ENCODE results near the gene POLG. TPM values are rescaled to one million over a fixed set of nuclear protein-coding genes. Genes with fewer than 3 reads are reported as not detected.

POLG gene
- total RNA-seq, 1 experiment from 2014 or later = 63.1 TPM

DNA sequence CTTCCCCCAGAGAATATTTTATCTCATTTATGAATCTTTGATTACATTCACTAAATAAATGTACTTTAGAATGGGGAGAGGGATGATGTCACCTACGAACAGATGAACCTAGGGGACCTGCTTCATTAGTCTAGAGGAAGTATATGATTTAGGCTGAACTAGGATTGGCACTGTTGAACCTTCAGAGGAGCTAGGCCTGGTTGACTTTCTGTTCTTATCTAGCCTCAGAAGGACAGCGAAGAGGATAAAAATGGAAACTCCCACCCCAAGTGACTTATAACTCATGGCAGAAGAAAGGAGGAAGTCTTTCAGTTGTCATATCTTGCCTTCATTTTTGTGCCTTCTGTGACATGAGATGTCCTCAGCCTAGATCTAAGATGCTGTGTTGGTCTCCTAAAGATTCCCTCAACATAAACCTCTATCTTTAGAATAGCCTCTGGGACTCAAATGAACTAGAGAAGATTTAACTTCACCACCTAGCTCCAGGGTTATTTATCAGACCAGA, 42.6 kb downstream of the POLG start:
- no peak overlapping the region for H3K27ac Mint-ChIP-seq (ENCODE audit: unreplicated experiment)
- peaks cover 71% of the 10 kb centered on the region for H3K36me3 Mint-ChIP-seq (ENCODE audit: insufficient read depth, unreplicated experiment)
- no peaks in the 10 kb centered on the region for H3K4me1 ChIP-seq
- TF ChIP-seq, protein P1, sequence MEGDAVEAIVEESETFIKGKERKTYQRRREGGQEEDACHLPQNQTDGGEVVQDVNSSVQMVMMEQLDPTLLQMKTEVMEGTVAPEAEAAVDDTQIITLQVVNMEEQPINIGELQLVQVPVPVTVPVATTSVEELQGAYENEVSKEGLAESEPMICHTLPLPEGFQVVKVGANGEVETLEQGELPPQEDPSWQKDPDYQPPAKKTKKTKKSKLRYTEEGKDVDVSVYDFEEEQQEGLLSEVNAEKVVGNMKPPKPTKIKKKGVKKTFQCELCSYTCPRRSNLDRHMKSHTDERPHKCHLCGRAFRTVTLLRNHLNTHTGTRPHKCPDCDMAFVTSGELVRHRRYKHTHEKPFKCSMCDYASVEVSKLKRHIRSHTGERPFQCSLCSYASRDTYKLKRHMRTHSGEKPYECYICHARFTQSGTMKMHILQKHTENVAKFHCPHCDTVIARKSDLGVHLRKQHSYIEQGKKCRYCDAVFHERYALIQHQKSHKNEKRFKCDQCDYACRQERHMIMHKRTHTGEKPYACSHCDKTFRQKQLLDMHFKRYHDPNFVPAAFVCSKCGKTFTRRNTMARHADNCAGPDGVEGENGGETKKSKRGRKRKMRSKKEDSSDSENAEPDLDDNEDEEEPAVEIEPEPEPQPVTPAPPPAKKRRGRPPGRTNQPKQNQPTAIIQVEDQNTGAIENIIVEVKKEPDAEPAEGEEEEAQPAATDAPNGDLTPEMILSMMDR (IDR thresholded peaks at IDR 0.05; ENCODE audit: insufficient read depth in 1 of 2, low read depth in 1 of 2, low read length in 1 of 2, severe bottlenecking in 1 of 2, unreplicated experiment in 1 of 2) = no peak
- ChIA-PET CTCF (no interaction called here), POLR2A (no interaction called here)
- H3K9me3 Mint-ChIP-seq (ENCODE audit: unreplicated experiment) = no peaks in the 10 kb centered on the region
- H3K4me3 ChIP-seq (ENCODE audit: low read depth, low read length) = no peak overlapping the region
- no peaks in the 10 kb centered on the region for H3K9me3 ChIP-seq
- no peak for DNase-seq
- intact Hi-C loops (cut with micrococcal nuclease; ENCODE audit: unreplicated experiment) = no loop called here
- no peaks in the 10 kb centered on the region; the same call in 1 of the 2 replicates for H3K36me3 ChIP-seq (ENCODE audit: control insufficient read depth, insufficient read depth, low read length)
- no peaks in the 10 kb centered on the region for H3K4me1 Mint-ChIP-seq (ENCODE audit: low read depth, unreplicated experiment)
- BruUV-seq (replicated peaks) = no TSS peak
- no peaks in the 10 kb centered on the region for H3K27me3 Mint-ChIP-seq (ENCODE audit: insufficient read depth, unreplicated experiment)
- H3K27me3 ChIP-seq (replicated peaks; ENCODE audit: control insufficient read depth, insufficient read depth, low read length) = no peaks in the 10 kb centered on the region
- no peak overlapping the region for H3K4me3 Mint-ChIP-seq (ENCODE audit: unreplicated experiment)

DNA sequence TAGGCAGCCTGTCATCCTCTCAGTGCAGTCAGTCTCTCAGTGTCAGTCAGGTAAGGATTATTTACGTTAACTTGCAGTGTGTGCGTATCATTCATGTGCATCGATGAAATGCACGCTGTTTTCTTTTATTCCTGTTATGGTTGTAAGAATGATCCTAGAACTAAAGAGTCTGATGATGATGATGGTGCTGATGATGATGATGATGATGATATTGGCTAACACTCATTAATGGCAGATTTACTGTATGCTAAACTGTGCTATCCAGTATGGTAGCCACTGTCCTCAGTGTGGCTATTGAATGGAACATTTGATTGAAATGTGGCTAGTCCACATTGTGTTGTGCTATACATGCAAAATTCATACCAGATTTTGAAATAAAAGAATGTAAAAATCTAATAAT, 51.4 kb downstream of the POLG start:
- Histone ChIP-seq H3K27me3 (replicated peaks; ENCODE audit: control insufficient read depth, insufficient read depth, low read length) (no peaks in the 10 kb centered on the region), H3K4me3 (ENCODE audit: low read depth, low read length) (no peak overlapping the region), H3K9me3 (no peaks in the 10 kb centered on the region), H3K4me1 (no peaks in the 10 kb centered on the region), H3K36me3 (ENCODE audit: control insufficient read depth, insufficient read depth, low read length) (no peaks in the 10 kb centered on the region)
- H3K4me3 Mint-ChIP-seq (ENCODE audit: unreplicated experiment) = no peak overlapping the region
- no peaks in the 10 kb centered on the region for H3K9me3 Mint-ChIP-seq (ENCODE audit: unreplicated experiment)
- no peaks in the 10 kb centered on the region for H3K27me3 Mint-ChIP-seq (ENCODE audit: insufficient read depth, unreplicated experiment)
- TF ChIP-seq, protein P1 (IDR thresholded peaks at IDR 0.05; ENCODE audit: insufficient read depth in 1 of 2, low read depth in 1 of 2, low read length in 1 of 2, severe bottlenecking in 1 of 2, unreplicated experiment in 1 of 2) = no peak
- DNase-seq = no peak
- ChIA-PET CTCF (no interaction called here), POLR2A (no interaction called here)
- peaks cover 33% of the 10 kb centered on the region for H3K36me3 Mint-ChIP-seq (ENCODE audit: insufficient read depth, unreplicated experiment)
- no peaks in the 10 kb centered on the region for H3K4me1 Mint-ChIP-seq (ENCODE audit: low read depth, unreplicated experiment)
- H3K27ac Mint-ChIP-seq (ENCODE audit: unreplicated experiment) = no peak overlapping the region
- intact Hi-C loops (cut with micrococcal nuclease; ENCODE audit: unreplicated experiment) = no loop called here
- BruUV-seq (replicated peaks) = no TSS peak

DNA sequence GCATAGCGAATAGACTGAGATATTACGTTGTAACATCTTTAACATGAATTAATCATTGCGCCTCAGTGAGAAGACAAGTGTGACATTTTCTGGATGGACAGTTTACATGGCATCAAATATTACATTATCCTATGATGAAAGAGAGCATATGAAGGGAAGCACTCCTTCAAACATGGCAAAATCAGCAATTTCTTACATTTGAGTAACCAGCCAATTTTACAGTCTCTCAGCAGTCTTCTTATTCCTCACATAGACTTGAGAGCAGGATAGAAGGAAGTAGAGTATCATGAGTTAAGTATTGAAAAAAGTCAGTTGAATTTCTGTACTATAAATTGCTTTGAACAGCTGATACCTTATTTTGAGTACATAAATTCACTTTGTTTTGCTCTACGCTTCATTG, 52.0 kb downstream of the POLG start:
- no peak for DNase-seq
- Mint-ChIP-seq H3K4me3 (ENCODE audit: unreplicated experiment) (no peak overlapping the region), H3K36me3 (ENCODE audit: insufficient read depth, unreplicated experiment) (peaks cover 32% of the 10 kb centered on the region), H3K9me3 (ENCODE audit: unreplicated experiment) (no peaks in the 10 kb centered on the region), H3K27me3 (ENCODE audit: insufficient read depth, unreplicated experiment) (no peaks in the 10 kb centered on the region), H3K4me1 (ENCODE audit: low read depth, unreplicated experiment) (no peaks in the 10 kb centered on the region), H3K27ac (ENCODE audit: unreplicated experiment) (no peak overlapping the region)
- H3K36me3 ChIP-seq (ENCODE audit: control insufficient read depth, insufficient read depth, low read length) = no peaks in the 10 kb centered on the region
- no peaks in the 10 kb centered on the region for H3K9me3 ChIP-seq
- CTCF ChIA-PET = no interaction called here
- H3K27me3 ChIP-seq (replicated peaks; ENCODE audit: control insufficient read depth, insufficient read depth, low read length) = no peaks in the 10 kb centered on the region
- H3K4me1 ChIP-seq = no peaks in the 10 kb centered on the region
- no TSS peak for BruUV-seq (replicated peaks)
- no peak overlapping the region for H3K4me3 ChIP-seq (ENCODE audit: low read depth, low read length)
- TF ChIP-seq, protein P1 (IDR thresholded peaks at IDR 0.05; ENCODE audit: insufficient read depth in 1 of 2, low read depth in 1 of 2, low read length in 1 of 2, severe bottlenecking in 1 of 2, unreplicated experiment in 1 of 2) = no peak
- intact Hi-C loops (cut with micrococcal nuclease; ENCODE audit: unreplicated experiment) = no loop called here
- POLR2A ChIA-PET = no interaction called here

All from Caco-2 (cell line).